Measurements from ENCODE around the gene DRD3. TPM values are rescaled to one million over a fixed set of nuclear protein-coding genes. Genes with fewer than 3 reads are reported as not detected.

Gene DRD3
- total RNA-seq, 2 experiments from 2014 or later = not detected

- peak overlapping the region; percentile 70 for H2AFZ ChIP-seq (ENCODE audit: low read length)
- no peaks in the 10 kb centered on the region for H3K79me2 ChIP-seq (ENCODE audit: insufficient read depth, low read depth, low read length)
- H3K4me2 ChIP-seq (ENCODE audit: low read length) = peak overlapping the region; percentile 55
- TF ChIP-seq CTCF (conservative IDR thresholded peaks at IDR 0.05; ENCODE audit: low read length) = peak; percentile 97
- no peak for TF ChIP-seq EZH2phosphoT487 (IDR thresholded peaks at IDR 0.05; ENCODE audit: borderline replicate concordance, low read depth, low read length)
- CTCF ChIA-PET (ENCODE audit: unreplicated experiment) = no interaction called here
- H3K9me2 ChIP-seq (ENCODE audit: insufficient read depth, low read length) = no peaks in the 10 kb centered on the region
- no peaks in the 10 kb centered on the region for H4K20me1 ChIP-seq (ENCODE audit: insufficient read depth, low read length)
- POLR2A ChIA-PET = no interaction called here
- no peaks in the 10 kb centered on the region for H3K36me3 ChIP-seq (ENCODE audit: insufficient read depth, low read length)
- peak overlapping the region; percentile 23 for H3K4me3 ChIP-seq (ENCODE audit: low read depth, low read length, poor library complexity, severe bottlenecking)
- H3K9me3 ChIP-seq (ENCODE audit: low read length) = no peaks in the 10 kb centered on the region
- intact Hi-C loops (cut with micrococcal nuclease; ENCODE audit: unreplicated experiment) = loop anchor here (1.0 to 10.0 kb wide), 8 partner anchors 60 to 416 kb away; partner anchors contain the start of gene GRAMD1C
- peak; percentile 82 for DNase-seq (ENCODE audit: low spot score)
- BruUV-seq (replicated peaks) = no TSS peak
- peaks cover 6% of the 10 kb centered on the region for H3K4me1 ChIP-seq (ENCODE audit: insufficient read depth, low read length, poor library complexity, severe bottlenecking)
- H3K27ac ChIP-seq (ENCODE audit: low read depth, low read length, poor library complexity, severe bottlenecking) = no peak overlapping the region
Observed at GRCh38 chr3:114152519-114153151, 26.2 kb downstream of the DRD3 start.

GRCh38 chr3:114151091-114151490, 27.8 kb downstream of the DRD3 start:
- CTCF ChIA-PET (ENCODE audit: unreplicated experiment) = interaction anchor here (1.5 kb wide), 1 partner anchor 146 kb away, joined by 3 read pairs; no protein-coding TSS in a partner anchor

More at GRCh38 chr3:114151091-114151490, 27.8 kb downstream of the DRD3 start:
- no peaks in the 10 kb centered on the region for H4K20me1 ChIP-seq (ENCODE audit: insufficient read depth, low read length)
- H3K9me2 ChIP-seq (ENCODE audit: insufficient read depth, low read length) = no peaks in the 10 kb centered on the region
- POLR2A ChIA-PET = interaction anchor here (0.6 to 1.2 kb wide), 5 partner anchors 9 to 258 kb away, joined by 3 to 6 read pairs (median 4); no protein-coding TSS in a partner anchor
- no peak overlapping the region for H3K27ac ChIP-seq (ENCODE audit: low read depth, low read length, poor library complexity, severe bottlenecking)
- no peak overlapping the region for H3K4me2 ChIP-seq (ENCODE audit: low read length)
- H3K79me2 ChIP-seq (ENCODE audit: insufficient read depth, low read depth, low read length) = no peaks in the 10 kb centered on the region
- no peak overlapping the region for H2AFZ ChIP-seq (ENCODE audit: low read length)
- no peaks in the 10 kb centered on the region for H3K36me3 ChIP-seq (ENCODE audit: insufficient read depth, low read length)
- TF ChIP-seq EZH2phosphoT487 (IDR thresholded peaks at IDR 0.05; ENCODE audit: borderline replicate concordance, low read depth, low read length) = no peak
- TF ChIP-seq CTCF (conservative IDR thresholded peaks at IDR 0.05; ENCODE audit: low read length) = no peak
- DNase-seq (ENCODE audit: low spot score) = no peak
- no peak overlapping the region for H3K4me3 ChIP-seq (ENCODE audit: low read depth, low read length, poor library complexity, severe bottlenecking)
- no peaks in the 10 kb centered on the region for H3K9me3 ChIP-seq (ENCODE audit: low read length)
- no TSS peak for BruUV-seq (replicated peaks)
- intact Hi-C loops (cut with micrococcal nuclease; ENCODE audit: unreplicated experiment) = loop anchor here (5.0 to 10.0 kb wide), 4 partner anchors 114 to 314 kb away; partner anchors contain the start of gene GRAMD1C
- peaks cover 6% of the 10 kb centered on the region for H3K4me1 ChIP-seq (ENCODE audit: insufficient read depth, low read length, poor library complexity, severe bottlenecking)
